GM12874 (cell line): Measurements from ENCODE around the gene EIF2S1.

Experiments
- TF ChIP-seq, protein P1 (sequence below): IDR thresholded peaks from 2 replicates; pipeline ENCODE4 v1.5.1; 2011; ENCODE audit warnings: low read depth, mild to moderate bottlenecking, control low read depth, low read length, moderate library complexity; ENCODE audit not compliant: insufficient read depth

EIF2S1 gene

DNA sequence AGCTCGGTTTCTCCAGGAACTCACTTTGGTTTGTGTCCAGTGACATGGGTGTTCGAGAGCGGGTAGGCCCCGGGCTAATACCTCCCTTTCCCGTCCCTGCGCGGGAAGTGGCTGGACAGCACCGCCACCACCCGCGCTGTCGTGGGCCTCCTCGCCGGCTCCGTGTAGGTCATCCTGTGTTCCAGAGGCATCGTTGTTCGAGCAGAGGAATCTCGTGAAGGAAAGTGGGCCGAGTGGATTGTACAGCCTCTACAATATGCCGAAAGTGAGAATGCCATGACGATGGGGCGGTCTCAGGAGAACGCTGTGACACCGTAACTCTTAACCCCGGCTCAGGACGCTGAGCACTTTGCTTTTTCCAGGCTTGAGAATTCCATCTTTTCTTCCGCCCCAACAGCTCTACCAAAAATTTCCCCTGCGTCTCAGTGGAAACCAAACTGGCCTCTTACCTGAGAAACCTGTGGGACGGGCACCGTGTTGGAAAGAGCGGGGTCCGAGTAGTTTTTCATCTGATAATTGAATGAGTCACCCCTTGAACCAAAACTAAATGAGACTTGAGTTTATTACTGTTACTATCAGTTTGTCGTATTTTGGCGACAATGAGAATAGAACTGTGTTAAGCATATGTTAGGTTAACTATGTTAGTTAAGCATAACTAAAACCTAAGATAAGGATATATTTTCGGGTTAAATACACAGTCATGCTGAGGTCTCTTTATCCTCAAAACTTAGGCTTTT, 510 bp downstream of the EIF2S1 start:
- TF ChIP-seq, protein P1, sequence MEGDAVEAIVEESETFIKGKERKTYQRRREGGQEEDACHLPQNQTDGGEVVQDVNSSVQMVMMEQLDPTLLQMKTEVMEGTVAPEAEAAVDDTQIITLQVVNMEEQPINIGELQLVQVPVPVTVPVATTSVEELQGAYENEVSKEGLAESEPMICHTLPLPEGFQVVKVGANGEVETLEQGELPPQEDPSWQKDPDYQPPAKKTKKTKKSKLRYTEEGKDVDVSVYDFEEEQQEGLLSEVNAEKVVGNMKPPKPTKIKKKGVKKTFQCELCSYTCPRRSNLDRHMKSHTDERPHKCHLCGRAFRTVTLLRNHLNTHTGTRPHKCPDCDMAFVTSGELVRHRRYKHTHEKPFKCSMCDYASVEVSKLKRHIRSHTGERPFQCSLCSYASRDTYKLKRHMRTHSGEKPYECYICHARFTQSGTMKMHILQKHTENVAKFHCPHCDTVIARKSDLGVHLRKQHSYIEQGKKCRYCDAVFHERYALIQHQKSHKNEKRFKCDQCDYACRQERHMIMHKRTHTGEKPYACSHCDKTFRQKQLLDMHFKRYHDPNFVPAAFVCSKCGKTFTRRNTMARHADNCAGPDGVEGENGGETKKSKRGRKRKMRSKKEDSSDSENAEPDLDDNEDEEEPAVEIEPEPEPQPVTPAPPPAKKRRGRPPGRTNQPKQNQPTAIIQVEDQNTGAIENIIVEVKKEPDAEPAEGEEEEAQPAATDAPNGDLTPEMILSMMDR = no peak

DNA sequence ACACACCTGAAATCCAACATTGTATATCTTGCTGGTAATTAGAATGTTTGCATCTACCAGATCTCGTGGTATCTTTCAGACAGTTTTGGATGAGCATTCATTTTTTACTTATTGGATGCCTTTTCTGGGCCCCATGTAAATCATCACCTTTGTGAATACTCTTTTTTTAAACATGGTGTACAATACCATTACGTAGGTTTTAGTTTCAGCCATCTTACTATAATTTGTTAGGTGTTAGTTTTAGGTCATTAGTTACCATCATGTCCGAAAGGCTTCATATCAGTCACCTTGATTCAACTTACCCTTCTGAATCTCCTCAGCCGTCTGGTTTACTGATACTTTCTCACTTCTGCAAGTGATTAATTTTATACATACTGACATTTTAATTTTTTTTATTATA, 5.3 kb downstream of the EIF2S1 start:
- TF ChIP-seq, protein P1 = no peak

DNA sequence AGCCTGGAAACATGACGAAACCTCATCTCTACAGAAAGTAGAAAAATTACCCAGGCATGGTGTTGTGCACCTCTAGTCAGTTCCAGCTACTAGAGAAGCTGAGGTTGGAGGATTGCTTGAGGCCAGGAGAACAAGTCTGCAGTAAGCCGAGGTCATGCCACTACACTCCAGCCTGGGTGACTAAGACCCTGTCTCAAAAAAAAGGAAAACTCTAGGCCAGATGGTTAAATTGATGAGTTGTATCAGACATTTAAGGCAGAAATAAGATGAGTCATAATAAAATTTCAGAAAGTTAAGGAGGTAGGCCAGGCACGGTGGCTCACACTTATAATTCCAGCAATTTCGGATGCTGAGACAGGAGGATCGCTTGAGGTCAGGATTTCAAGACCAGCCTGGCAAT, 10.7 kb downstream of the EIF2S1 start:
- TF ChIP-seq, protein P1 = no peak

DNA sequence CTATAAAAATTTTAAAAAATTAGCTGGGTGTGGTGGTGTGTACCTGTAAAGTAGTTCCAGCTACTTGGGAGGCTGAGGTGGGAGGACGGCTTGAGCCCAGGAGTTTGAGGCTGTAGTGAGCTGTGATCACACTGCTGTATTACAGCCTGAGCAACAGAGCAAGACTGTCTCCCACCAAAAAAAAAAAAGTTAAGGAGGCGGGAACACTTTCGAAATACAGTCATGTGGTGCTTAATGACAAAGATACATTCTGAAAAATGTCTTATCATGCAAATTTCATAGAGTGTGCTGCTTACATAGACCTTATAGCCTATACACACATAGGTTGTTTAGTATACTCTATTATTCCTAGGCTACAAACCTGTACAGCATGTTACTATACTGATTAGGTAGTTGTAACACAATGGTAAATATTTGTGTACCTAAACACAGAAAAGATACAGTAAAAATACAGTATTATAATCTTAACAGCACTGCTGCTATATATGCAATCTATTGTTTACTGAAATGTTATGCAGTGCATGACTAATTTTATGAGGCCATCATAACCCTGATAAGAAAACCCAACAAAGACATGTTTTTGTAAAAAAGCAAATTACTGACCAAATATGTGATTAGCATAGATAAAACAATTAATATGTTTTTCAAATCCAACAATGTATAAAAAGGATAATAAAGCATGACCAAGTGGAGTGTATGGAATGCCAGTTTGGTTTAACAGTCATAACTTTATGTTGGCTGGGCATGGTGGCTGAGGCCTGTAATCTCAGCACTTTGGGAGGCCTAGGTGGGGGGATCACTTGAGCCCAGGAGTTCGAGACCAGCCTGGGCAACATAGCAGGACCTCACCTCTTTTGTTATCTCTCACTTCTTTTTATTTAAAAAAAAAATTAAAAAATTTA, 11.4 kb downstream of the EIF2S1 start:
- TF ChIP-seq, protein P1 = no peak

DNA sequence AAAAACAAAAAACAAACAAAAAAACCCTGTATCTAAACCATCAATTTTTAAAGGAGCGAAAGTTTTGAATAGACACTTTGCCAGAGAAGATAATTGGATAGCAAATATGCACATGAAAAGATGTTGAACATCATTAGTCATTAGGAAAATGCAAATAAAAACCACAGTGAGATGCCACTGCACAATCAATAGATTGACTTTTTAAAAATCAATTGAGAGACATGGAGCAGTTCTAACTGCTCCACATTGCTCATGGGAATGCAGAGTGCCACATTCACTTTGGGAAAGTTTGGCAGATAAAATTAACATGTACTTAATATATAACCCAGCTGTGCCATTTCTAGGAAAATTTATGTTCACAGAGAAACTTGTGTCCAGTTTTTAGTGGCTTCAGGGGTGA, 12.7 kb downstream of the EIF2S1 start:
- TF ChIP-seq, protein P1 = no peak

DNA sequence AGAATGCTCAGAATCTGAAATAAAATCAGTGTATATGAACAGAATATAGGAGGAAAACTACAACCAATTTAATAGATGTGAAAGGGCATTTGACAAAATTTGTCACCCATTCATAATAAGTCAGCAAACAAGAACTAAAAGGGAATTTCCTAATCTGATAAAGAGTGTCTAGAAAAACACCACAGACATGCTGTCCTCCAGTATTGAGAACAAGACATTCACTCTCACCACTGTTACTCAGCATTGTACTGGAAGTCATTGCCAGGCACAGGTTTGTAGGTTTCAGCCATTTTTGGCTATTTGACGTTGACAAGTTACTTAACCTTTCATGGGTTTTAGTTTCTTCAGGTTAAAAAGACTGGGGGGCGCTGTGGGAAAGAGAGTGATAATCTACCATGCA, 13.2 kb downstream of the EIF2S1 start:
- TF ChIP-seq, protein P1 = no peak

DNA sequence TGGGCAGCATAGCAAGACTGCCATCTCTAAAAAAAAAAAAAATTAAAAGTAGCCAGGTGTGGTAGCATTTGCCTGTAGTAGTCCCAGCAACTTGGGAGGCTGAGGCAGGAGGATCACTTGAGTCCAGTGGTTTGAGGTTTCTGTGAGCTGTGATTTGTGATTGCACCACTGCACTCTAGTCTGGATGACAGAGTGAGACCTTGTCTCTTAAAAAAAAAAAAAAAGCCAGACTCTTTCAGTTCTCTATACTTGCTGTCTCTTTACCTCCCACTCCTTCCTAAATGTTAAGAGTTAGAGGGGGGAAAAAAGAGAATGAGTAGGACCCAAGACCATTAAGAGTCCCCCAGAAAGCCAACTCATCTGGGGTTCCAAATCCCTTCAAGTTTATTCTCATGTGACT, 17.8 kb downstream of the EIF2S1 start:
- TF ChIP-seq, protein P1 = no peak
